22Rv1 (cell line): Measurements from ENCODE around the gene OSBPL2.

Experiments
- H3K27ac ChIP-seq: fragments of 450-650 bp; 2 replicates; pipeline ENCODE4 v1.5.1; 2017
- ZFX ChIP-seq: fragments of 450-650 bp; IDR thresholded peaks from 2 replicates; pipeline ENCODE4 v1.6.1; 2017; ENCODE audit warnings: antibody characterized with exemption, borderline replicate concordance
- TF ChIP-seq, protein P1 (sequence below): fragments of 450-650 bp; IDR thresholded peaks from 2 replicates; pipeline ENCODE4 v1.5.1; 2017; ENCODE audit warnings: mild to moderate bottlenecking

OSBPL2 gene

DNA sequence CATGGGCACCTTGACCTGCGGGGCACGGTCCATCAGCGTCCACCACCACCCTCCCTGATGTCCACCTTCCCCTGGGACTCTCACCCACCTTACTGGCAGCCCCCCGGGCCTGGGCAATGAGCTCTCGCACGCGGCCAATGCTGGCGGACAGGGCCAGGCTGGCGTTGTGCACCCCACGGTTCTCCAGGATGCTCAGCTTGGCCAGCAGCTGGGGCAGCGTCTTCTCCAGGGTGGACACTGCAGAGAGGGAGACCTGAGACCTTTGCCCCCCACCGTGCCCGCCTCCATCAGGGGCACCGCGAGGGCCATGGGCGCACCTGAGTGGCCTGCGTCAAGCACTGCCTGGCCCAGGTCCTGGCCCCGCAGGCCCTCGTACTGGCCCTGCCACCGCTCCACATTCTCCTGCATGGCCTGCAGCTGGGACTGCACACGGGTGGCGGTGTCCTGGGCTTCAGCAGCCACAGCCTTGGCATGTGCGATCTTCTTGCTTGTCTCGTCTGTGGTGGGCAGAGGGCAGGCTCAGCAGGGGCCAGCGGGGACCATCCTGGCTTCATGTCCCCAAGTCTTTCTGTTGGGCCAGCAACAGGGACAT lies 76.5 kb downstream of the OSBPL2 start:
- no peak overlapping the region for H3K27ac ChIP-seq
- no peak for TF ChIP-seq ZFX
- TF ChIP-seq, protein P1, sequence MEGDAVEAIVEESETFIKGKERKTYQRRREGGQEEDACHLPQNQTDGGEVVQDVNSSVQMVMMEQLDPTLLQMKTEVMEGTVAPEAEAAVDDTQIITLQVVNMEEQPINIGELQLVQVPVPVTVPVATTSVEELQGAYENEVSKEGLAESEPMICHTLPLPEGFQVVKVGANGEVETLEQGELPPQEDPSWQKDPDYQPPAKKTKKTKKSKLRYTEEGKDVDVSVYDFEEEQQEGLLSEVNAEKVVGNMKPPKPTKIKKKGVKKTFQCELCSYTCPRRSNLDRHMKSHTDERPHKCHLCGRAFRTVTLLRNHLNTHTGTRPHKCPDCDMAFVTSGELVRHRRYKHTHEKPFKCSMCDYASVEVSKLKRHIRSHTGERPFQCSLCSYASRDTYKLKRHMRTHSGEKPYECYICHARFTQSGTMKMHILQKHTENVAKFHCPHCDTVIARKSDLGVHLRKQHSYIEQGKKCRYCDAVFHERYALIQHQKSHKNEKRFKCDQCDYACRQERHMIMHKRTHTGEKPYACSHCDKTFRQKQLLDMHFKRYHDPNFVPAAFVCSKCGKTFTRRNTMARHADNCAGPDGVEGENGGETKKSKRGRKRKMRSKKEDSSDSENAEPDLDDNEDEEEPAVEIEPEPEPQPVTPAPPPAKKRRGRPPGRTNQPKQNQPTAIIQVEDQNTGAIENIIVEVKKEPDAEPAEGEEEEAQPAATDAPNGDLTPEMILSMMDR, result no peak

DNA sequence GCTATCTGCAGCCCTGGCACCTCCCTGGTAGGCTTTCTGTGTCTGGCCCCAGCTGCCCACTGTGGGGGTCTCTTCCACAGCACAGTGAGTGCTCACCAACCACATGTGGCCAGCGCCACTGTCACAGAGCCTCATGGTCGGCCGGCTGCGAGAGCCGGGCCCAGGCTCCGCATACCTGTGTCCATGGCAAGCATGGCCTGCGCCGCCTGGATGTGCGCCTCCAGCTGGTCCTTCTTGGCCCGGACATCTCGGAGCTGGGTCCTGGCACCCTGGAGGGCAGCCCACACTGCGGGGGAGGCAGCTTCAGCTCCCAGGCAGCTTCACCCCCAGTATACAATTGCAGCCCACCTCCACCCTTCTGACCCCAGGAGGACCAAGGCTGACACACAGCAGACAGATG lies 77.5 kb downstream of the OSBPL2 start:
- no peak overlapping the region for H3K27ac ChIP-seq
- TF ChIP-seq, protein P1, result no peak
- TF ChIP-seq ZFX, result no peak

DNA sequence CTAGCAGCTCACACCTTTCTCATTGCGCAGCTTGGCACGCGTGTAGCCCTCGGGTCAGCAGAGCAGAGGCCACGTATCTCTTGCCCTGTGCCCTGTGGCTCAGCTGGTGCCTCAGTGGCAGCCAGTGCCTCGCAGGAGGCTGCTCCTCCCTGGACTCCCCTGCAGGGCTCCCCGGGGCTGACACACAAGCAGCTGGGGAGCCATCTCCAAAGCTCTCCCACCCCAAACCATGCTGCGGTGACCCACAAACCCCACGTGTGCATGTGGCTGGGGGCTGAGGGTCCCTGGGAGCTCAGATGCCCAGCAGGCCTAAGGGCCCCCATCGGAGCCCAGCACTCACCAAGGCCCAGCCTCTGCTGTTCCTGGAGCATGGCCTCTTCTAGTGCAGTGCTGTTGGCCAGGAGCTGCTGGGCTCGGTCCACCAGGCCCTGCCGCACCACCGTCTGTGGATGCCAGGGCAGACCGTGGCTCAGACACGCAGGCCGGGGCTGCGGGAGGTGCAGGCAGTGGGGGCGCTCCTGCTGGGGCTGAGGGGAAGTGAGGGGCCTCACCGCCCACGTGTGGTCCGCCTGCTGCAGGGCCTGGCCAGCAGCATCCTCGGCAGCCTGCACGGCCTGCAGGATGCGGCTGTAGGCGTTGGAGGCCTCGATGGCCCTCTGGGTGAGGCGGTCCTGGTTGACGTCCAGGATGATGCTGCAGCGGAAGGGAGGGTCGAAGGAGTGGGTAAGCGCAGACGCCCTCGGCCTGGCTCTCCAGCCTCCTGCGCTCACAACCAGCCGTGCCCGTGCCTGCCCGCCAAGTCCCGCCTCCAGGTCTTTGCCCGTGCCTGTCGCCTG lies 78.2 kb downstream of the OSBPL2 start:
- TF ChIP-seq, protein P1, result no peak
- H3K27ac ChIP-seq, result no peak overlapping the region

DNA sequence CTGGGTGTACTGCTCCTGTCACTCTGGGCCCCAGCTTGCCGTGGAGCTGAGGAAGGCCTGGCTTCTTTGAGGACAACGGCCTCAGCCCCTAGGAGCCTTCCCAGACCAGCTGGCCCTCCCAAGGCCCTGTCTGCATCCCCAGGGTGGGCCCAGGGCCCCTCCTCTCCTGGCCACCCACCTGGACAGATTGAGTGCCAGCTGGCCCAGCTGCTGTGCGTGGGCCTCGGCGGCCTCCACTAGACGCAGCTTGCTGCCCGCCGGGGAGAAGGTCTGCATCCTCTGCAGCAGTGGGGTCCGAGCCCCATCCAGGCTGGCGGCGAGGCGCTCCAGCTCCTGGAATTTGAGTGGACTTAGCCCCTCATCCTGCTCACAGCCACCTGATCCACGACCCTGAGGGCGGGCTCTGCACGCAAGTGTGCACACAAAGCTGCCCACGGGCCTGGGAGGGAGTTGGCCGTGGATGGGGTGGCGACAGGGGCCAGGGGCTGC lies 78.9 kb downstream of the OSBPL2 start:
- no peak for TF ChIP-seq ZFX
- TF ChIP-seq, protein P1, result no peak
- no peak overlapping the region for H3K27ac ChIP-seq

DNA sequence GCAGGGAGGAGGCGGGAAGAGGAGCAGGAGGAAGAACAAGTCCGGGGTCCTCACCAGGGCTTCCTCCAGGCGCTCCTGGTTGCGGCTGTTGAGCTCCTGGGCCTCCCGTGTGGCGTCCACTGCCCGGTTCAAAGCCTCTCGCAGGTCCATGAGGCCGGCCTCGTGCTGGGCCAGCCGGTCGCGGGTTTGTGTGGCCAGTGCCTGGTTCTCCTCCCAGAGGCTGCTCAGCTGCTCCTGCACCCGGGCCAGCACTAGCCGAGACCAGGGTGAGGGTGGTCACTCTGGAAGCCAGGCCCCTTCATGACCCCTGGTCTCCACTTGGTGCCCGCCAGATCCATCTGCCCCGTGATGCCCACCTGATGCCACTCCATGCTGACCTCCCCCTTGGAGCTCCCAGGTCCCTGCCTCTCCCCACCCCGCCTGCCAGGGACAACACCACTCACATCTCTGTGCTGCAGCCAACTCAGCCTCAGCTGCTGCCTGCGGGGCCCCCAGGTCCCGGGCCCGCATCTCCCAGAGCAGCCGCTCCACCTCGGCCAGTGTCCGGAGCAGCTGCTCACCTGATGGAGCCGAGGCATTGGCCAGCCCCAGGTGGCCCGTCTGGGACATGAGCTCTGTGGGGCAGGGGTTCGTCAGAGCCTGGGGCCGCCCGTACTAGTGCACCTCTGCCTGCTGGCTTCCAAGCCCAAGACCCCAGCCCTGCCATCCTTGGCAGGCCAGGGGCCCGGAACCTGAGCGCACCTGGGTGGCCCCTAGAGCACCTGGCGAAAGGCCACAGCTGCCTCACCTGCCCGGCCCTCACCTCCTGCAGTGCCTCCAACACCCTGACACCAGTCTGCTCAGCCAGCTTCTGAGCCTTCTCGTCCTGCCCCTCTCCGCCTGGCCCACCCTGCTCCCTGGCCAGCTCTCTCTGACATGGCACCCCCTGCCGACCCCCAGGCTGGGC lies 80.4 kb downstream of the OSBPL2 start:
- no peak overlapping the region for H3K27ac ChIP-seq
- TF ChIP-seq, protein P1, result no peak
- TF ChIP-seq ZFX, result no peak

DNA sequence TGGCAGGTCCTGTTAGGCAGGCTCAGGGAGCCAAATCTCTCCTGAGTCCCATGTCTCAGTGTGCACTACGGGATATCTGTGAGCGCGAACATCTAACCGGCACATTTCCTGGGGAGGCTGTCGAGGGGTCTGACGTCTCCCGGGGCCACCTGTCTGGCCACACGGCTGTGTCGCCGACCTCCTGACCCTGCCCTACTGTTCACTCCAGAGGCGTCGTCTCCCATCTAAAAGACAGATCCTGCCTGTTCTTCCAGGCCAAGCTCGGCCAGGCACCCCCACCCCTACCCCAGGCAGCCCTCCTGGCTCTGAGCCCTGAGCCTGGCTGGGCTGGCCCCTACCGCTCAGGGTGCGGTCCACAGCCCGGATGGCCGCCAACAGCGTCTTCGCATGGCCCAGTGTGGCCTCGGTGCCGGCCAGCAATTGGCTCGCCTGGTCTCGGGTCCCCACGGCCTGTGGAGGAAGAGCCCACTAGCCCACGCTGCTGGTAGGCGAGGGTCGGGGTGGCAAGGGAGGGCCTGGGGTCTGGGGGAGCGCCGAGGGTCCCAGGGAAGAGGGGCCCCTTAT lies 81.1 kb downstream of the OSBPL2 start:
- H3K27ac ChIP-seq, result no peak overlapping the region
- TF ChIP-seq ZFX, result no peak
- TF ChIP-seq, protein P1, result no peak
